ENCODE data around the gene NOC3L.

Gene NOC3L

DNA sequence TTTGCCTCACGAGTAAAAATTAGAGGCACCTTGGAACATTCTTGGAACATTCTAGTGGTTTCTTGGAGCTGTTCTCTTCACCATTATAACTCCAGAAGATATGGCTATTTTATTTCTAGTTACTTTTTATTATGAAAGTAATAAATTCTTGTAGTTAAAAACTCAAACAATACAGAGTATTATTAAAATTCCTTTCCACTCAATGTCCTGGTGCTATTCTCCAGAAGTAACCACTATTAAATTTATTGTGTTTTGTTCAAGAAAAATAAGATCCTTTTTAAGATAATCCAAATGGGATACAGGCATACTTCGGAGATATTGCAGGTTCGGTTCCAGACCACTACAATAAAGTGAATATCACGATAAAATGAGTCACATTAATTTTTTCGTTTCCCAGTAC lies 68.6 kb downstream of the NOC3L start:
- DNase-seq, result no peak

DNA sequence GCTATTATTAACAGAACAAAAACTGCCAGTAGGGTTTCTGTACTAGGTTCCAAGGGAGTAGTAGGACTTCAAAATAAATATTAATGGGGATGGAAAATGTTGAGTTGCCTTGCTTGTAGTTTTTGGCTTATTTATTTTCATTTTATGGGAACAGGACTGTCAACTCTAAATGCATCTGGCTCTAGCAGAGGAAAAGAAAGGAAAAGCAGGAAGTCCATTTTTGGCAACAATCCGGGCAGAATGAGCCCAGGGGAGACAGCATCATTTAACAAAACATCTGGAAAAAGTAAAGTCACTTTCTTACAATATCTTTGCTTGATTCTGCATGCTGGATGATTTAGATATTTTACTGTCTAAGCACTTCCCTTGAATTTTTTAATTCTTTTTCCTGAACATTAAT lies 69.4 kb downstream of the NOC3L start:
- DNase-seq, result no peak

DNA sequence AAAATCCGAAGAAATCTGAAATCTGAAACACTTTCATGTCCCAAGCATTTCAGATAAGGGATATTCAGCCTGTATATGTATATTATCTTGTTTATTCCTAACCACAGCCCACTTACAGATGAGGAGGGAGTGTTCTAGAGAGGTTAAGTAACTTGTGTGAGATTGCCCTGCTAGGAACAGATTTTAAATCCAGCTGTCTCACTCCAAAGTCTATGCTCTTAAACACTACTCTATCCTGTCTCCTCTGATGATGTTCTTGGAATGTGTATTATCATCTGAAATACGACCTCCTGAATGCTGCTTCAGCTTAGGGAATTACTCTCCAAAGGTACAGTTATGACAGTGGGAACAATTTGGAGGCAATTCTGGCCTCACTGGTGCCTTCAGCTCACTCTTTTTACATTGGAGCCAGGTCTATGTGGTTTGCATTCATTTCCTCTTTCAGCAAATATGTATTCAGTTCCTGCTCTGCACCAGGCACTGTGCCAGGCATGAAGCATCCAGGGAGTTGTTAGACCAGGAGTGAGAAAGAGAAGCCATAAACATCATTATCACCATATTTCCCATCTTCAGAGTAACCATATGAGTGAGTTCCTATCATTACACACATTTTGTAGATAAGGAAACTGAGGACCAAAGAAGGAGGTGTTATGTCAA lies 70.2 kb downstream of the NOC3L start:
- no peak for DNase-seq

DNA sequence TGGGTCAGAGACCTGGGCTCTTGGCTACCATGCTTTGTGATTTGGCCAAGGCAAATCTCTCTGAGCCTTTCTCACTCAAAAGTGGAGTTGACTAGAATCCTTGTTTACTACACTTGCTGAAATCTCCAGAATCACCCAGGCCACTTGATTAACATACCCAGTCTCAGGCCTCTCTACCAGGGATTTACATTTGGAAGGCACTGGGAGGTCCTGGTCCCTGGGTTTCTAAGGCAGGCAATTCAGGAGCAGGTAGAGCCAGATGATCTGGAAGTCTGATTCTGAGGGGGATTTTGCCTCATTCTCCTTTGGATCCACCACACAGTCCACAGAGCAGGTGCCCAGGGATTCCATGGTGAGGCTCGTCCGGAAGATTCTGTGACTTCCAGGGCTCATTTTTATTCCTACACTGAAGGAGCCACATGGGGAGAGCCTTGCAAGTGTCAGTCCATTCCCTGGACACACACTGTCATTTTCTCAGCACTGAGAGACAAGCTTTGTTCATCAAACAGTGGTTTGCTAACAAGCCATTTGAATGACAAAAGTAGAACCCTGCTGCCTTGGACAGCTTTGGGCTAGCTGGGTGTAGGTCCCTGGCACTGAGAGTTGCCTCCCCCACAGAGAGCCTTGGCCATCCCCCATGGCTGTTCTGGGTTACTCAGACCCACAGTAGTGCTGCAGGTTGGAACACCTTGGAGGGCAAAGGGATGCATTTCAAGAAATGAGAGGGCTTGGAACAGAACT lies 74.2 kb downstream of the NOC3L start:
- no peak for DNase-seq

DNA sequence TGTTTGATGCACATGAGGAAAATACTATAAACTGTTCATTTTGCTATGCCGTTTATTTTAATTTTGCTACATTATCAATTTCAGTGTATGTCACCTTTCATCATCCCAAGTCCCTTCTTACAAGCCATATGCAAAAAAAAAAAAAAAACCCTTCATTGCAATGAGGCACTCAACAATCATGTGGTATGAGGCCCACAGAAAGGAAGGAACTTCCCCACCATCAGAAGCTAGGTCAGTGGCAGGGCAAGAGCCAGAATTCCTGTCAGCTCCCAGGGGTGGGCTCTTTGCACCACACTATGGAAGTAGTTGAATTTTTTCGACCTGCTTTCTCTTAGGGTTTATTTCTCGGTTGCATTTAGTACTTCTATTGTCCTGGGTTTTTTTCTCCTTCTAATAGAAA lies 75.4 kb downstream of the NOC3L start:
- DNase-seq, result no peak

DNA sequence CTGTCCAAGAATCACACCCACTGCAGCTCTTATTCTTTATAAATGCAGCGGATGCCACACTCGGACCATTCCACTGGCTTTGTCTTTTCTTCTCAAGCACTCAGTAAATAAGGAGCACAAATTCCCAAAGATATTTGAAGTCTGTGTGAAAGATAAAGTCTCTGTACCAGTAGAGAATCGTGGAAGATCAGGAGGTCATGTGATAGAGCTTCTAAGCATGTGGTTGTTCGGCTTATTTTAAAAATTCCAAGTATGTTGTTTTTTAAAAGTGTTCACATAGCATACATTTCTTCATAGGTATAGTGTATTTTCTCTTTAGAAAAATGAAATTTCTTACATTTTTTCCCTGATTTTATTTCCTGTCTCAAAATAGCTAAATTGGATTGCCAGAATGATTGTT lies 75.8 kb downstream of the NOC3L start:
- DNase-seq, result no peak

DNA sequence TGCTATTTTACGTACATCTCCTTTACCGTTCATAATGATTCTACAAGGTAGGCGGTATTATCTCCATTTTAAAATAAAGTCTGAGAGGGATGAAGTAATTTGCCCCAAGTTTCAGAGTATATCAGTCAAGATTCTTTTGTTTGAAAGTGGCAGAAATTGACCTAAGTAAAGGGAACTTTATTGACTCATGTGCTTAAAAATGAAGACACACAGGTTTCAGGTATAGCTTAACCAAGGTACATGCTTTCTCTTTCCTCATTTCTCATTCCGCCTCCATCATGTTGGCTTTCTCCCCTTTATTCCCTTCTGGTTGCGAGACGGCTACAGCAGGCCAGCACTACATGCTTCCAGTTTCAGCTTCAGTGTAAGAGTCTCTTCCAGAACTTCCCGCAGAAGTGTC lies 77.5 kb downstream of the NOC3L start:
- no peak for DNase-seq

Data from effector CD8-positive, alpha-beta T cell (primary cell).